ENCODE data around the gene EPHB2. TPM values are rescaled to one million over a fixed set of nuclear protein-coding genes. Genes with fewer than 3 reads are reported as not detected.
A peak's percentile ranks its signal among the peaks of the same experiment; 100 is the strongest.

The EPHB2 gene
- total and polyA plus RNA-seq, 8 donors: 0.13 to 88.1 (median 2.6) TPM; not detected in 1

GRCh38 chr1:22712502-22713271, 2.0 kb downstream of the EPHB2 start:
- Histone ChIP-seq H3K36me3 (no peaks in the 10 kb centered on the region), H3K27ac (no peak overlapping the region), H3K4me3 (peak overlapping the region in 2 of 4 donors; percentile 50 to 60), H3K4me1 (peaks cover 20 to 41% (median 26%) of the 10 kb centered on the region in 4 donors), H3K27me3 (peaks cover 0 to 64% (median 43%) of the 10 kb centered on the region in 3 donors), H3K9me3 (no peaks in the 10 kb centered on the region)
- peak in 1 of 2 donors; percentile 54 for DNase-seq
- 57 to 80% (median 68%) methylated on average over 14 to 19 of the region's 19 CpGs for WGBS, 5 donors
- intact Hi-C loops (cut with DNase I; ENCODE audit: low total_unique reads): no loop called here
- TF ChIP-seq CTCF (IDR thresholded peaks at IDR 0.05): no peak

DNA sequence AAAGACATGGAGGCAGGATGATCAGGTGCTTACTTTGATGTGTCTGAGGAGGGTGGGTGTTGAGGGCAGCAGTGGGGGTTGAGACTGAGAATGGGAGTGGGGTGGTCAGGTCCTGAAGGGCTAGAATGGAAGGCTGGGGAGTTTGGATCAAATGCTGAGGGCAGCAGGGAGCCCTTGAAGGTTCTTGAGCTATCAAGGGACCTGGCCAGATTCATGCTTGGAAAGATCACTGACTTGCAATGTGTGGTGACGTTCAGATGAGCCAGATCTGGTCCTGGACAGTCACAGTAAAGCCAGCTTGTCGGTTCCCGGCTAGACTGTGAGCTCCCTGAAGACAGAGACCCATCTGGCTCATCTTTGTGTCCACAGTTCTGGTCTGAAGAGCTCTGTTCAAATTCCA, 3.8 kb downstream of the EPHB2 start:
- no peak for DNase-seq
- Histone ChIP-seq H3K4me1 (peaks cover 20 to 42% (median 26%) of the 10 kb centered on the region in 4 donors), H3K4me3 (no peak overlapping the region), H3K27ac (no peak overlapping the region), H3K9me3 (no peaks in the 10 kb centered on the region), H3K36me3 (no peaks in the 10 kb centered on the region), H3K27me3 (peaks cover 0 to 57% (median 37%) of the 10 kb centered on the region in 3 donors)
- 79 to 92% (median 89%) methylated on average over 3 of the region's 3 CpGs for WGBS, 5 donors
- intact Hi-C loops (cut with DNase I; ENCODE audit: low total_unique reads): no loop called here
- TF ChIP-seq POLR2AphosphoS5 (IDR thresholded peaks at IDR 0.05) (no peak), EP300 (IDR thresholded peaks at IDR 0.05) (no peak), POLR2A (IDR thresholded peaks at IDR 0.05) (no peak), CTCF (IDR thresholded peaks at IDR 0.05) (no peak)

GRCh38 chr1:22717037-22717760, 6.6 kb downstream of the EPHB2 start:
- no peaks in the 10 kb centered on the region for H3K36me3 ChIP-seq
- peak; percentile 60 to 76 for DNase-seq
- intact Hi-C loops (cut with DNase I; ENCODE audit: low total_unique reads): no loop called here
- H3K9me3 ChIP-seq: no peaks in the 10 kb centered on the region
- H3K4me1 ChIP-seq: peaks cover 7 to 23% (median 9%) of the 10 kb centered on the region in 4 donors
- no peak overlapping the region for H3K4me3 ChIP-seq
- peaks cover 0 to 34% (median 15%) of the 10 kb centered on the region in 3 donors for H3K27me3 ChIP-seq
- 33 to 52% (median 50%) methylated on average over 9 to 11 of the region's 11 CpGs for WGBS, 5 donors
- no peak overlapping the region for H3K27ac ChIP-seq
- TF ChIP-seq POLR2A (IDR thresholded peaks at IDR 0.05): no peak
- TF ChIP-seq EP300 (IDR thresholded peaks at IDR 0.05): no peak
- no peak for TF ChIP-seq CTCF (IDR thresholded peaks at IDR 0.05)
- no peak for TF ChIP-seq POLR2AphosphoS5 (IDR thresholded peaks at IDR 0.05)

DNA sequence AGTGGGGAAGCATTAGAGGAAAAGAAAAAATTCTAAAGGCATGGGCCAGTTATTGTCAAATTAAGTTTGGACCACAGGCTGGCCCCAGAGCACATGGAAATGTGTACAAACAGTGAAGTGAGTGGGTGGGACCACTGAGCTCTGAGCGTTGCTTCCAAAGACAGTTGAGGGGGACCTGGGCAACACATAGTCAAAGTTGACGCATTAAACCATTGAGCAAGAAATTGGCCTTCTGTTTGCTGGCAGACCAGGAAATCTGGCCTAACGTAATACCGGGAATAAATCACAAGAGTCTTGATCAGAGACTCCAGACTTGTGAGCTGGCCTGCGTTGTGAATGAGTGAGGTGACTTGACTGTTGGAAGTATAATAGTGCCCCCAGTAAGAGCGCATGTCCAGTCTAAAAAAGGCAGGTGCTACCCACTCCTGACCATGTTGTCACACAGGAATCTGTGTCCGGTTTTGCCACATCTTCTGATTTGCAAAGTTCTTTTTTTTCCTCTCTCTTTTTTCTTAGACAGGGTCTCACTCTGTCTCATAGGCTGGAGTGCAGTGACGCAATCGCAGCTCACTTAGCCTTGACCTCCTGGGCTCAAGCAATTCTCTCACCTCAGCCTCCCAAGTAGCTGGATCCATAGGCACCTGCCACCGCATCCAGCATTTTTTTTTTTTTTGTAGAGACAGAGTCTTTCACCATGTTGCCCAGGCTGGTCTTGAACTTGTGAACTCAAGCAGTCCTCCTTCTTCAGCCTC, 10.7 kb downstream of the EPHB2 start:
- H3K27me3 ChIP-seq: peaks cover 0 to 24% (median 5%) of the 10 kb centered on the region in 3 donors
- no peaks in the 10 kb centered on the region for H3K9me3 ChIP-seq
- peaks cover 7 to 15% (median 8%) of the 10 kb centered on the region in 4 donors for H3K4me1 ChIP-seq
- TF ChIP-seq CTCF (IDR thresholded peaks at IDR 0.05) (no peak), POLR2AphosphoS5 (IDR thresholded peaks at IDR 0.05) (no peak), POLR2A (IDR thresholded peaks at IDR 0.05) (no peak), EP300 (IDR thresholded peaks at IDR 0.05) (no peak)
- no peak overlapping the region for H3K27ac ChIP-seq
- DNase-seq: no peak
- WGBS, 5 donors: 83 to 93% (median 90%) methylated on average over 10 of the region's 10 CpGs
- intact Hi-C loops (cut with DNase I; ENCODE audit: low total_unique reads): no loop called here
- no peak overlapping the region for H3K4me3 ChIP-seq
- H3K36me3 ChIP-seq: no peaks in the 10 kb centered on the region
